ENCODE results near the gene TOP3A.

DNA sequence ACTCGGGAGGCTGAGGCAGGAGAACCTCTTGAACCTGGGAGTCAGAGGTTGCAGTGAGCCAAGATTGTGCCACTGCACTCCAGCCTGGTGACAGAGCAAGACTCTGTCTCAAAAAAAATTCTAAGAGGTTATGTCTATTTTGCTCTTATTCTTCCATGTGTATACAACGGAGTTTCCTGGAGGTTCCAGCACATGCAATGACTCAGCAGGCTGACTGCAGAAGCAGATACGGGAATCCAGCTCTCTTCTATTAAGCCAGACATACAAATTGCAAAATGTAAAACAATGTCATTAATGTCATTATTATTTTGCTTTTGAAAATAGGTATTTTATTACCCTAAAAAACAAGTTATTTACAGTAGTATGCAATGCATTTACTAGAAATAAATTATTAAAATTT lies 35.9 kb downstream of the TOP3A start:
- TF ChIP-seq, protein P1, sequence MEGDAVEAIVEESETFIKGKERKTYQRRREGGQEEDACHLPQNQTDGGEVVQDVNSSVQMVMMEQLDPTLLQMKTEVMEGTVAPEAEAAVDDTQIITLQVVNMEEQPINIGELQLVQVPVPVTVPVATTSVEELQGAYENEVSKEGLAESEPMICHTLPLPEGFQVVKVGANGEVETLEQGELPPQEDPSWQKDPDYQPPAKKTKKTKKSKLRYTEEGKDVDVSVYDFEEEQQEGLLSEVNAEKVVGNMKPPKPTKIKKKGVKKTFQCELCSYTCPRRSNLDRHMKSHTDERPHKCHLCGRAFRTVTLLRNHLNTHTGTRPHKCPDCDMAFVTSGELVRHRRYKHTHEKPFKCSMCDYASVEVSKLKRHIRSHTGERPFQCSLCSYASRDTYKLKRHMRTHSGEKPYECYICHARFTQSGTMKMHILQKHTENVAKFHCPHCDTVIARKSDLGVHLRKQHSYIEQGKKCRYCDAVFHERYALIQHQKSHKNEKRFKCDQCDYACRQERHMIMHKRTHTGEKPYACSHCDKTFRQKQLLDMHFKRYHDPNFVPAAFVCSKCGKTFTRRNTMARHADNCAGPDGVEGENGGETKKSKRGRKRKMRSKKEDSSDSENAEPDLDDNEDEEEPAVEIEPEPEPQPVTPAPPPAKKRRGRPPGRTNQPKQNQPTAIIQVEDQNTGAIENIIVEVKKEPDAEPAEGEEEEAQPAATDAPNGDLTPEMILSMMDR (IDR thresholded peaks at IDR 0.05): no peak
- TF ChIP-seq EP300 (IDR thresholded peaks at IDR 0.05; ENCODE audit: low read depth): no peak
- no peak for TF ChIP-seq POLR2A (IDR thresholded peaks at IDR 0.05)

Measured in transverse colon (tissue), 3 donors.